K562 (cell line): ENCODE data around the gene SRSF9. TPM values are rescaled to one million over a fixed set of nuclear protein-coding genes. Genes with fewer than 3 reads are reported as not detected.

Experiments used
- ATF7 ChIP-seq: fragments of 450-650 bp; IDR thresholded peaks from 2 replicates; pipeline ENCODE4 v1.7.1; 2014; ENCODE audit warnings: mild to moderate bottlenecking, moderate library complexity
- BRF2 ChIP-seq: IDR thresholded peaks from 3 replicates; pipeline ENCODE4 v1.6.1; 2011; ENCODE audit warnings: borderline replicate concordance, mild to moderate bottlenecking; ENCODE audit not compliant: insufficient read length, insufficient read depth
- E2F3 ChIP-seq: fragments of 250-450 bp; sonication (Bioruptor Pico); IDR thresholded peaks from 2 replicates; pipeline ENCODE4 v1.4.0; 2020; ENCODE audit warnings: mild to moderate bottlenecking
- EP300 ChIP-seq: IDR thresholded peaks from 2 replicates; pipeline ENCODE4 v1.6.1; 2012; ENCODE audit warnings: low read length, improper control_type of control experiment
- EP400 ChIP-seq: fragments of 450-650 bp; IDR thresholded peaks from 2 replicates; pipeline ENCODE4 v1.6.1; 2017; ENCODE audit warnings: antibody characterized with exemption, mild to moderate bottlenecking, moderate library complexity
- FOXO4 ChIP-seq: fragments of 450-650 bp; formaldehyde crosslinking; IDR thresholded peaks from 2 replicates; pipeline ENCODE4 v1.4.0; 2020; ENCODE audit warnings: mild to moderate bottlenecking, moderate library complexity
- HMG20B ChIP-seq: fragments of 250-450 bp; sonication (Bioruptor Pico); IDR thresholded peaks from 2 replicates; pipeline ENCODE4 v1.5.0; 2021; ENCODE audit warnings: mild to moderate bottlenecking
- KAT8 ChIP-seq: fragments of 450-650 bp; IDR thresholded peaks from 2 replicates; pipeline ENCODE4 v1.6.1; 2016; ENCODE audit warnings: low read depth, mild to moderate bottlenecking
- PCBP2 ChIP-seq: fragments of 200-400 bp; formaldehyde crosslinking; IDR thresholded peaks from 2 replicates; pipeline ENCODE4 v1.6.1; 2018; ENCODE audit warnings: low read length, low read depth, mild to moderate bottlenecking, moderate library complexity; ENCODE audit not compliant: poor library complexity, severe bottlenecking
- POLR2H ChIP-seq: IDR thresholded peaks from 2 replicates; pipeline ENCODE4 v1.6.1; 2016; ENCODE audit warnings: missing genetic modification characterization, low read depth, mild to moderate bottlenecking, control low read depth, missing compliant biosample characterization, moderate library complexity
- RAD21 ChIP-seq, 2 experiments: fragments of 250-450 bp in 1 of 2; fragments of 450-650 bp in 1 of 2; sonication (Bioruptor Pico) in 1 of 2; formaldehyde crosslinking in 1 of 2; IDR thresholded peaks in 1 of 2; conservative IDR thresholded peaks in 1 of 2; 2 replicates each; pipeline versions ENCODE4 v1.4.0 to v1.8.0; 2020 to 2022; ENCODE audit warnings: mild to moderate bottlenecking in 2 of 2, moderate library complexity in 1 of 2
- SFPQ ChIP-seq: fragments of 200-400 bp; formaldehyde crosslinking; IDR thresholded peaks from 2 replicates; pipeline ENCODE4 v1.6.1; 2017; ENCODE audit warnings: mild to moderate bottlenecking, low read depth, low read length, moderate library complexity
- SNAPC5 ChIP-seq: fragments of 250-450 bp; sonication (Bioruptor Pico); IDR thresholded peaks from 2 replicates; pipeline ENCODE4 v1.8.0; 2021; ENCODE audit warnings: moderate library complexity, mild to moderate bottlenecking, inconsistent platforms
- SRSF1 ChIP-seq: fragments of 200-400 bp; formaldehyde crosslinking; IDR thresholded peaks from 2 replicates; pipeline ENCODE4 v1.6.1; 2017; ENCODE audit warnings: mild to moderate bottlenecking, low read depth, low read length, moderate library complexity
- ZEB2 ChIP-seq: fragments of 450-650 bp; IDR thresholded peaks from 2 replicates; pipeline ENCODE4 v1.6.1; 2016
- ZNF146 ChIP-seq: IDR thresholded peaks from one replicate; pipeline ENCODE4 v1.6.1; 2018; ENCODE audit warnings: missing compliant biosample characterization; ENCODE audit not compliant: unreplicated experiment
- ZNF444 ChIP-seq: fragments of 250-450 bp; sonication (Bioruptor Pico); IDR thresholded peaks from 2 replicates; pipeline ENCODE4 v1.4.0; 2020; ENCODE audit warnings: mild to moderate bottlenecking, moderate library complexity
- ZNF561 ChIP-seq: fragments of 450-650 bp; formaldehyde crosslinking; conservative IDR thresholded peaks from 2 replicates; pipeline ENCODE4 v1.4.0; 2020; ENCODE audit warnings: mild to moderate bottlenecking, moderate library complexity
- ZNF589 ChIP-seq: fragments of 200-800 bp; sonication (Bioruptor generic); IDR thresholded peaks from 2 replicates; pipeline ENCODE4 v1.6.1; 2016; ENCODE audit warnings: low read depth, missing genetic modification characterization, missing compliant biosample characterization
- ZNF707 ChIP-seq: fragments of 250-450 bp; sonication (Bioruptor Pico); conservative IDR thresholded peaks from 2 replicates; pipeline ENCODE4 v1.8.0; 2022; ENCODE audit warnings: inconsistent platforms, mild to moderate bottlenecking, moderate library complexity
- ZNF764 ChIP-seq: fragments of 250-450 bp; sonication (Bioruptor Pico); IDR thresholded peaks from 2 replicates; pipeline ENCODE4 v1.4.0; 2020; ENCODE audit warnings: low read depth, mild to moderate bottlenecking, moderate library complexity
- ZSCAN29 ChIP-seq: fragments of 450-650 bp; IDR thresholded peaks from 2 replicates; pipeline ENCODE4 v1.6.1; 2017
- polyA plus RNA-seq, 8 experiments: library from polyadenylated mRNA; depleted of rRNA in 4 of 8; stranded (reverse) in 5 of 8; unstranded in 3 of 8; fragments of >200 nt; fragmentation: Nextera tagmentation in 2 of 8; fragmentation: Illumina TruSeq in 1 of 8; extraction: Ambion mirVana in 2 of 8; extraction: Trizol in 1 of 8; gene quantifications; 2 replicates each; pipeline versions ENCODE4 v1.2.1 to v1.2.3, GENCODE V29; 2011 to 2014; ENCODE audit warnings: inconsistent platforms in 1 of 8, missing spikeins in 1 of 8
- total RNA-seq, 7 experiments: library from RNA; depleted of rRNA in 6 of 7; stranded (reverse); fragments of >200 nt in 6 of 7; fragmentation: Illumina TruSeq in 2 of 7; extraction: Trizol in 2 of 7; gene quantifications; 2 replicates each; pipeline versions ENCODE4 v1.2.1 to v1.2.3, GENCODE V29; 2011 to 2021; ENCODE audit warnings: low replicate concordance in 1 of 7
- TF ChIP-seq, protein P1 (sequence below): fragments of 450-650 bp; IDR thresholded peaks from one replicate; pipeline ENCODE4 v1.6.1; 2018; ENCODE audit warnings: mild to moderate bottlenecking, moderate library complexity; ENCODE audit not compliant: partially characterized antibody

The SRSF9 gene
- total and polyA plus RNA-seq, 9 of the 15 experiments (the other 6 are each of a cell fraction or from before 2014, with no cell fraction given) = 40.3 to 291 (median 230) TPM

GRCh38 chr12:120469450-120470149 is at the start of gene SRSF9 (continued):
- TF ChIP-seq ZNF707 (no peak), SNAPC5 (CRISPR knock-in tag) (no peak), ZNF146 (CRISPR knock-in tag) (no peak), KAT8 (no peak), RAD21 (CRISPR knock-in tag; conservative IDR thresholded peaks at IDR 0.05 in 1 of 2, IDR thresholded peaks at IDR 0.05 in 1 of 2) (peak in 1 of 2 experiments; percentile 36; a peak in 3 of 4 replicates), FOXO4 (no peak), ZNF444 (CRISPR knock-in tag) (no peak), ZNF764 (peak; percentile 41; the same call in 1 of the 2 replicates), ZSCAN29 (peak; percentile 72; the same call in 1 of the 2 replicates), EP400 (peak; percentile 73), E2F3 (no peak), POLR2H (tag) (peak; percentile 73), ZNF589 (0 out of 2 replicates have a peak, but pooled peaks have one; percentile 32), BRF2 (no peak), SFPQ (no peak), SRSF1 (no peak), EP300 (no peak), ATF7 (peak; percentile 77), PCBP2 (no peak), ZEB2 (no peak), ZNF561 (no peak), HMG20B (no peak)
- TF ChIP-seq, protein P1, sequence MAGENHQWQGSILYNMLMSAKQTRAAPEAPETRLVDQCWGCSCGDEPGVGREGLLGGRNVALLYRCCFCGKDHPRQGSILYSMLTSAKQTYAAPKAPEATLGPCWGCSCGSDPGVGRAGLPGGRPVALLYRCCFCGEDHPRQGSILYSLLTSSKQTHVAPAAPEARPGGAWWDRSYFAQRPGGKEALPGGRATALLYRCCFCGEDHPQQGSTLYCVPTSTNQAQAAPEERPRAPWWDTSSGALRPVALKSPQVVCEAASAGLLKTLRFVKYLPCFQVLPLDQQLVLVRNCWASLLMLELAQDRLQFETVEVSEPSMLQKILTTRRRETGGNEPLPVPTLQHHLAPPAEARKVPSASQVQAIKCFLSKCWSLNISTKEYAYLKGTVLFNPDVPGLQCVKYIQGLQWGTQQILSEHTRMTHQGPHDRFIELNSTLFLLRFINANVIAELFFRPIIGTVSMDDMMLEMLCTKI = no peak
